Calu3 (cell line): ENCODE results near the gene IL20. TPM values are rescaled to one million over a fixed set of nuclear protein-coding genes. Genes with fewer than 3 reads are reported as not detected.

Experiments
- BruUV-seq: library from RNA; stranded (reverse); fragments of 400-500 nt; replicated peaks from 2 replicates; lab custom pipeline; 2021; lab: Mats Ljungman, UMichigan
- CTCF ChIA-PET: fragments of 300-600 bp; sonication (Branson Sonifier 250); formaldehyde crosslinking; loops from one replicate; lab custom pipeline; 2022; ENCODE audit warnings: antibody characterized with exemption; lab: Charles Lee
- DNase-seq: peaks from one replicate; pipeline ENCODE4 v3.0.0; 2022
- H3K27ac Mint-ChIP-seq: one replicate; pipeline ENCODE4 v1.8.0; 2022; ENCODE audit warnings: mixed read lengths; ENCODE audit not compliant: unreplicated experiment
- H3K27me3 Mint-ChIP-seq: one replicate; pipeline ENCODE4 v1.8.0; 2022; ENCODE audit warnings: mixed read lengths; ENCODE audit not compliant: unreplicated experiment
- H3K36me3 Mint-ChIP-seq: one replicate; pipeline ENCODE4 v1.8.0; 2022; ENCODE audit warnings: mild to moderate bottlenecking, moderate library complexity, mixed read lengths; ENCODE audit not compliant: insufficient read depth, unreplicated experiment
- H3K4me1 Mint-ChIP-seq: one replicate; pipeline ENCODE4 v1.8.0; 2022; ENCODE audit warnings: mild to moderate bottlenecking, low read depth, mixed read lengths; ENCODE audit not compliant: unreplicated experiment
- H3K4me3 Mint-ChIP-seq: one replicate; pipeline ENCODE4 v1.8.0; 2022; ENCODE audit warnings: mild to moderate bottlenecking, low read depth, moderate library complexity, mixed read lengths; ENCODE audit not compliant: unreplicated experiment
- H3K9me3 Mint-ChIP-seq: one replicate; pipeline ENCODE4 v1.8.0; 2022; ENCODE audit warnings: low read depth, mixed read lengths; ENCODE audit not compliant: unreplicated experiment
- intact Hi-C: fragments of 100-400 bp; cut with micrococcal nuclease; formaldehyde crosslinking; loops from one replicate; pipeline ENCODE4 v1.10.0; 2022; ENCODE audit not compliant: unreplicated experiment
- total RNA-seq: library from RNA; stranded (reverse); gene quantifications from 2 replicates; pipeline ENCODE4 v1.2.3, GENCODE V29; 2022
- TF ChIP-seq, protein P1 (sequence below): fragments of 200-600 bp; IDR thresholded peaks from one replicate; pipeline ENCODE4 v1.8.0; 2022; ENCODE audit warnings: antibody characterized with exemption; ENCODE audit not compliant: unreplicated experiment

IL20 gene
- total RNA-seq, 1 experiment from 2014 or later = not detected

DNA sequence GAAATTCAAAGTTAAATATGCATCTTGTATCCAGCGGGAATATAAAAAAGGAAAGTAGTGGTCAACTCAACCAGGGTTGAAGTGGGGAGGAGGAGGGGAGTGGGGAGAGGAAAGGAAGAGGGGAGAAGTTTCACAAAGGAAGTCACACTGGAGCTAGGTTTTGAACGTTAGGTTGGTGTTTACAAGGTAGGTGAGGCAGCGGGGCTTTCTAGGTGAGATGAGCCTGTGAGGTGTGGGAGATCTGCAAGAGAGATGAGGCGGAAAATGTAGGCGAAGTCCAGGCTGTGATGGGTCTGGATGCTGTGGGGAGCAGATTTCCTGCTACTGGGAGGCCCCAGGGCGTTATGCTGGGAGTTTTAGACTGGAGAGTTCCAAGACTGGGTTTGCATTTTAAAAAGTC lies 36.1 kb upstream of the IL20 start:
- TF ChIP-seq, protein P1, sequence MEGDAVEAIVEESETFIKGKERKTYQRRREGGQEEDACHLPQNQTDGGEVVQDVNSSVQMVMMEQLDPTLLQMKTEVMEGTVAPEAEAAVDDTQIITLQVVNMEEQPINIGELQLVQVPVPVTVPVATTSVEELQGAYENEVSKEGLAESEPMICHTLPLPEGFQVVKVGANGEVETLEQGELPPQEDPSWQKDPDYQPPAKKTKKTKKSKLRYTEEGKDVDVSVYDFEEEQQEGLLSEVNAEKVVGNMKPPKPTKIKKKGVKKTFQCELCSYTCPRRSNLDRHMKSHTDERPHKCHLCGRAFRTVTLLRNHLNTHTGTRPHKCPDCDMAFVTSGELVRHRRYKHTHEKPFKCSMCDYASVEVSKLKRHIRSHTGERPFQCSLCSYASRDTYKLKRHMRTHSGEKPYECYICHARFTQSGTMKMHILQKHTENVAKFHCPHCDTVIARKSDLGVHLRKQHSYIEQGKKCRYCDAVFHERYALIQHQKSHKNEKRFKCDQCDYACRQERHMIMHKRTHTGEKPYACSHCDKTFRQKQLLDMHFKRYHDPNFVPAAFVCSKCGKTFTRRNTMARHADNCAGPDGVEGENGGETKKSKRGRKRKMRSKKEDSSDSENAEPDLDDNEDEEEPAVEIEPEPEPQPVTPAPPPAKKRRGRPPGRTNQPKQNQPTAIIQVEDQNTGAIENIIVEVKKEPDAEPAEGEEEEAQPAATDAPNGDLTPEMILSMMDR = no peak
- Mint-ChIP-seq H3K36me3 (no peaks in the 10 kb centered on the region), H3K4me3 (no peak overlapping the region), H3K27me3 (peaks cover 93% of the 10 kb centered on the region), H3K9me3 (no peaks in the 10 kb centered on the region), H3K27ac (no peak overlapping the region), H3K4me1 (peaks cover 1% of the 10 kb centered on the region)
- no TSS peak for BruUV-seq
- CTCF ChIA-PET = interaction anchor here (1.3 kb wide), 1 partner anchor 153 kb away, joined by 3 read pairs; no protein-coding TSS in a partner anchor
- intact Hi-C loops = no loop called here
- no peak for DNase-seq

DNA sequence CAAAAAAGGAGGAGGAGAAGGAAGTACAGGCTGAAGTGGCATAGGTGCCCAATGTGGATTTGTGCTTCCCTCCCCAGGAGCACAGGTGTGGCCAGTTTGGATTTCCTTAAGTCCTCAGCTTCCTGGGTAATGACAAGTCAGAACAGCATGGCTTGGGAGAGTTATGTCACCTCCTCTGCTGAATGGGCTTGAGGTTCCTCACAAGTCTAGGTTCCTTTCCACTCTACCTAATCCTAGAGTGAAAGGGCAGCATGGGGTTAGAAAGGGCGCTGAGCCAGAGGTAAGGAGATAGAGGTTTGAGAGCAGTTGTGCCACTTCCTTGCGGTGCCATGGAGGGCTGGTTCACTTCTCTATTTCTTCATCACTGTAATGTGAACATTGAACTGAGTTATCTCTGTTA lies 35.5 kb upstream of the IL20 start:
- CTCF ChIA-PET = no interaction called here
- Mint-ChIP-seq H3K4me1 (no peaks in the 10 kb centered on the region), H3K36me3 (no peaks in the 10 kb centered on the region), H3K9me3 (no peaks in the 10 kb centered on the region), H3K27ac (no peak overlapping the region), H3K27me3 (peaks cover 93% of the 10 kb centered on the region), H3K4me3 (no peak overlapping the region)
- intact Hi-C loops = no loop called here
- TF ChIP-seq, protein P1 = no peak
- no TSS peak for BruUV-seq
- no peak for DNase-seq

DNA sequence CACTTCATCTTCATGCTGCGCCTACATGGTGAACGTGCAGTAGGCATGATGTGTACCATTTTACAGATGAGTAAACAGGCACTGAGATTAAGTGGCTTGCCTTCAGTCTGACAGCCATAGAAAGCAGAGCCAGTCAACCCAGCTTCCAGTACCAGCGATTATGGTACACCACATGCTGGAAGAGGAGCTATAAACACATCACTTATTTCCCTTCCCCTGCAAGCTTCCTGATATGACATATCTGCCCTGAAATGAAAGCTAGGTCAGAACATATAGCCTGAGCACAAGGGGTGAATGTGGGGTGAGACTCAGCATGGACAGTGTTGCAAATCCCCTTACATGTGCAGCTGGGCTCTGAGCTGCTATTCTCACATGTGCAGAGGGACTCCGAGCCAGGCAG lies 33.8 kb upstream of the IL20 start:
- no TSS peak for BruUV-seq
- Mint-ChIP-seq H3K4me3 (no peak overlapping the region), H3K27me3 (peaks cover 94% of the 10 kb centered on the region), H3K27ac (no peak overlapping the region), H3K9me3 (no peaks in the 10 kb centered on the region), H3K4me1 (no peaks in the 10 kb centered on the region), H3K36me3 (no peaks in the 10 kb centered on the region)
- TF ChIP-seq, protein P1 = no peak
- CTCF ChIA-PET = no interaction called here
- intact Hi-C loops = no loop called here
- DNase-seq = no peak

DNA sequence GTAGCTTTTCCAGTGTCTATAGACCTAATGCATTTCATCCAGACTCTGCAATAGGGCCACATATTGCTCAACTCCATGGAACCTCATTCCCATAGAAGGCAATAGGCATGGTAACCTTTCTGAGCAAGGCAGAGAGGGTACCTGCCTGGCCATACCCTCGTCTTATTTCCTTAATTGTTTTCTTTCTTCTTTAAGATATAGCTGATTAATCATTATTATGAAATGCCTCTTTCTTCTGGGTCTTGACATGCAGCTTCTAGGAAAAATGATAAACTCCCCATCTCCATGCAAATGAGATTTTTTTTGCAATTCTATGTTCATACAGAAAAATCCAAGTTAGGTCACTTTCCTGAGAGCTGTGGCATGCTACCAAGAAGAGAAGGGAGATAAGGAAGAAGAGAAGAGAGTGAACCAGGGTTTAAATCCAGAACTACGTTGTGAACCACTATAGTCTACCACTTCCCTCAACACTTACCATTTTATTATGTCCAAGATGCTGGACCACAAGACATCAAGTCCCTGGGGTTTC lies 33.0 kb upstream of the IL20 start:
- intact Hi-C loops = no loop called here
- no TSS peak for BruUV-seq
- no peaks in the 10 kb centered on the region for H3K9me3 Mint-ChIP-seq
- no peak overlapping the region for H3K27ac Mint-ChIP-seq
- H3K4me1 Mint-ChIP-seq = no peaks in the 10 kb centered on the region
- DNase-seq = no peak
- CTCF ChIA-PET = no interaction called here
- no peak overlapping the region for H3K4me3 Mint-ChIP-seq
- TF ChIP-seq, protein P1 = no peak
- peaks cover 95% of the 10 kb centered on the region for H3K27me3 Mint-ChIP-seq
- no peaks in the 10 kb centered on the region for H3K36me3 Mint-ChIP-seq
